ENCODE data around the gene MTM1. TPM values are rescaled to one million over a fixed set of nuclear protein-coding genes. Genes with fewer than 3 reads are reported as not detected.

The MTM1 gene
- total RNA-seq, 1 donor from 2014 or later = 30.6 TPM

DNA sequence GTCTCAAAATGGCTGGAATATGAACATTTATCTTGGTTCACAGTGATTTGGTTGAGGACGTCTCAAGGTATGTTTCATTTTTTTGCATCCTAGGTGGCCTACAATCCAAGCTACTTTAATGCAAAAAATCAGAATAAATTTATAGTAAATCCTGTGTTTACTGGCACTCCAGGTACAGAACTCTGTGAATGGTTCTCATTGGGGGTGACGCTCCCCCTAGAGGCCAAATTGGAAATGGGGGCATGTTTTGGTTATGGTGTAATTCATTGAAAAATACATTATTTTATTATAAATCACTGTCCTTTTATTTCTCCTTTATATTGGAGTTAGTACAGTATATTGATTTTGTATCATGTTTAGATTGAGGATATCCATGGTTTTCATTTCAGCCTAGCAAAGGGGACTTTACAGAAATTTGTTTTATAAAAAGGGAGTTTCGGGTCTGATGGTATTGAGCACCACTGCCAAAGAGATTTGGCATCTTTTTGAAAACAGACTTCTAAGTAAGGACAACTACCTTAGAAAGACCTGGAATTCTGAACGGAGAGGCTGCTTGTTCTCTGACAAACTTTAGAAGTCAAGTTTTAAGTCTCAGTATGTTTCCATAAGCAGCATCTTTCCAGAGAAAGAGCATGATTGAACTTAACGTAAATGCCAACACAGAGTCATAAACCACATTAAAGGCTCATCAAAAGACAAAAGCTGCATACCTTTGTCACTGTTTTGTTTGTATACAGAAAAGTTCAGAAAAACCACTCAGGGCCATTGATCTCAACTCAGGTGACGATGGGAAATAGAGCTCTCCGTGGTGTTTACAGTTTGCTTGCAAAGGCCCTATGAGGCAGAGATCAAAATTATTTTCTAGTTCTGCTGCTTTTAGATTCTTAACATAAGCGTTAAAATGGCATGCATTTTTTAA, 19.4 kb downstream of the MTM1 start:
- ATAC-seq (no peak), DNase-seq (ENCODE audit: low spot score) (no peak)
- intact Hi-C loops (cut with DNase I) = no loop called here

GRCh38 chrX:150594584-150594983, 26.2 kb downstream of the MTM1 start:
- DNase-seq (ENCODE audit: low spot score) (no peak), ATAC-seq (no peak)
- intact Hi-C loops (cut with DNase I) = no loop called here

- intact Hi-C loops (cut with DNase I) = no loop called here
- DNase-seq (ENCODE audit: low spot score) = no peak
- ATAC-seq = no peak
These were observed 30.8 kb downstream of the MTM1 start for GRCh38 chrX:150599226-150599625.

DNA sequence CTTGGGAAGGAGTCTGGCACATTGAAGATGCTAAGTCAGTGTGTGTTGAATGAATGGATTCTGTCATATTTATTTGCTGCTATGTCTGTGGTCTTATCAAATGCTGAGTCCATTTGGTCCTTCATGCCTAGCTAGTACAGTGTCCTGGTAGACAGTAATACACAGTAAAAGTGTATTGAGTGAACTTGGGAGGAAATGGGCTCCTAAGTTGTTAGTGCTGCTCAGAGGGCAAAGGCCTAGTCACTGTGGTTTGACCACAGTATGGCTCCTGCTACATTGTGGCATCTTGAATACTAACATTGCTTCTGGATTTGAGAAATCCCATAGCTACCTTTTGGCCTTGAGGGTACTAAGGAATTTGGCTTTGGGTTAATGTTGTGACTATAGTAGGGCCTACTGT, 33.9 kb downstream of the MTM1 start:
- ATAC-seq (no peak), DNase-seq (ENCODE audit: low spot score) (no peak)
- intact Hi-C loops (cut with DNase I) = no loop called here

DNA sequence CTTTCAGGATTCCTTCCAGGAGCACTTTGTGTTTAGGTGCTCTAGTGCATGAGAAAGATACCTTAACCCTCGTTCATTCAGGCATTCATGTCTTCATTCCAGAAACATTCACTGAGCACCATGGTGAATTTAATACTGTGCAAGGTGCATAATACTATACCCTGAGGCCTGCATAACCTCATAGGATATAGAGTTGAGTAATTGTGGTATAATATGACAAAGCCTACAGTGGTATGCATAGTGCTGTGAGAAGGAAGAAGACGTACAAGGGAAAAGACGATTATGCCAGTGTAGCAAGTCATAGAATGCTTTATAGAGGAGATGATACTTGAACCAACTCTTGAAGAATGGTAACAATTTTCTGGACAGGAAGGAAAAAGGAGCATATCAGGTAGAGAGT, 34.3 kb downstream of the MTM1 start:
- no peak for DNase-seq (ENCODE audit: low spot score)
- no peak for ATAC-seq
- intact Hi-C loops (cut with DNase I) = no loop called here

DNA sequence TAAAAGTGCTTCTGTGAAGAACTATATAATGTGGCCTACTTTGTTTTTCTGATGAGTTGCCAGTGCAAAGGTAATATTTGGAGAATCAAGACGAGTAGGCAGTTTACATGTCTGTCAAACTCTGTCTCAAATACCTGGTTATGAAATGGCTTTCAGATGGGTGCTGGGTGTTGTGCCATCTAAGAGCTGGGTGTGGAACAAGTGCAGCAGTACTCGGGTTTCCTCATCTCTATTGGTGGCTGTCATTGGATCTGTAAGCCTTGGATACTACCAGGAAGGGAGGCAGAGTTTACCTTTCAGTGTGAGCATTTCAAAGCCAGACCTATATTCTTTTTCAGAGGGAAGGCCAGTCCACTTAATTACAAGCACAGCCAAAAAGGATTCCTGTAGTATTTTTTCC, 37.2 kb downstream of the MTM1 start:
- DNase-seq (ENCODE audit: low spot score) = no peak
- no peak for ATAC-seq
- intact Hi-C loops (cut with DNase I) = no loop called here

DNA sequence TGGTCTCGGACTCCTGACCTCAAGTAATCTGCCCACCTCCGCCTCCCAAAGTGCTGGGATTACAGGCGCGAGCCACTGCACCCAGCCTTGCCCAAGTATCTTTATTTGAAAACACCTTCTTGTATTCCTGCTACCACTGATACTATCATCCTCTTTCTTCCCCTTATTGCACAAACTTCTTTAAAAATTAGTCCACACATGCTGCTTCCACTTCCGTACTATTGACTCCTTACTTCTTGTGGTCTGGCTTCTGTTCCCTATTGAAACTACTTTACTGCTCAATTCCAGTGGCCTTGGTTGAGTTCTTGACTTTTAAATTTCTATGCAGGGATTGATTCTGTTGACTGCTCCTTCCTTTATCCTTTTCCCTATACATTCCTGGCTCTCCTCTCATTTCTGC, 38.8 kb downstream of the MTM1 start:
- intact Hi-C loops (cut with DNase I) = no loop called here
- ATAC-seq (no peak), DNase-seq (ENCODE audit: low spot score) (no peak)

DNA sequence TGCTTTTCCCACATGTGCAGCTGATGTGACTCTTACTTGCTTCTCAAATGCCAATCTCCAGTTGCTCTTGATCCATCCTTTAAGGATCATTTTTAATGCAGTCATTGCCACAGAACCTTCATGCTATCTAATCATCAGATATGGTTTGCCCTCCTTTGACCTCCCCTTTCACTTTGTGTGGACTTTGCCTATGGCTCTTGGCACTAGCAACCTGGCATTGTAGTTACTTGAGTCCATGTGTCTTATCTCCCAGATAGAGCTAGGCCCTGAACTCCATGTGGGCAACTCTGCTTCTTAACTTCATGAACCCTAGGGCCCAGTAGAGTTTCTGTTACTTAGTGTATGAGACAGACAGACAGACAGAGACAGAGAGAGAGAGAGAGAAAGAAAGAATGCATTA, 41.6 kb downstream of the MTM1 start:
- ATAC-seq (no peak), DNase-seq (ENCODE audit: low spot score) (no peak)
- intact Hi-C loops (cut with DNase I) = no loop called here

- no peak for DNase-seq (ENCODE audit: low spot score)
- intact Hi-C loops (cut with DNase I) = no loop called here
- ATAC-seq = no peak
These were observed 42.0 kb downstream of the MTM1 start for GRCh38 chrX:150610446-150610845.

DNA sequence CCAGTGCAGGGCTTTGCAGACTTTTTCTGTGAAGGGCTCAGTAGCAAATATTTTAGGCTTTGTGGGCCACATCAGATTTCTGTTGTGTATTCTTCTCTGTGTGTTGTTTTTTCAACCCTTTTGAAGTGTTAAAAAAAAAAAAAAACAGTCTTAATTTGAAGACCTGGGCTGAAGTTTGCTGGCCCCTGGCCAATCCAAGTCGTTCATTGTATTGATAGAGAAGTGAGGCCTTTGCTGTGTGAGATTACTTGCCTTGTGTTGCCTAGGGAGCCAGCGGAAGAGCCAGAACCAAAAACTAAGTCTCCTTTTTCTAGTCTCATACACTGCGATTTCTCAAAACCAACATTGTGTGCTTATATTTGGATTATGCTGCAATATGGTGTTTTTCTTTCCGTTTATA, 46.9 kb downstream of the MTM1 start:
- ATAC-seq (no peak), DNase-seq (ENCODE audit: low spot score) (no peak)
- intact Hi-C loops (cut with DNase I) = no loop called here

DNA sequence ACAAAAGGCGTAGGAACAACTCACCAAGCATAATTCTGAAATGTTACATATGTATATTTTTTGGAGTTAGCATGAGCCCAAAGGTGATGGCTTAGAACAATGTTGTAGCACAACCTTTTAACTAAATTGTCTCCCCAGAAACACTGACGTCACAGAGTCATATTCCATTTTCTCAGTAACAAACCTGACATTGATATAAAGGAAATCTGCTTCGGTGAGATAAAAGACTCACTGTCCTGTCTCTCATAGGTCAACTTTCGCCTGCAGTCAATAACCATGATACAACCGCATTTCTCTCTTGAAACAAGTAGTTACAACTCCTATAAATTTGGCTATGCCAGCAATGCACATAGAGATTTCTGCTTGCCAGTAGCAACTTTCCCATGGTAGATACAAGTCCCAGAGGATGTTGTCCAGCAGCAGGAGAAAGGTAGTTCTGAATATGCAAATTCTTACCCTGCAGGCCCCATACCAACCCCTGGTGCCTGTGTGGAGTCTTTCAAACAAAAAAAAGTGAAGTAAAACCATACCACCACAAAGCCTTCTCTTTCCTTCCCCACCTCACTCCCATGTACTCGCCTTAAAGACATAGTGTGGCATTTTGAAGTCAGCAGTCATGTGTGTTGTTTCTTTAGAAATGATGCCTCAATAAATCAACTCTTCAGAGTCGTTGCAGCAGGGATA, 47.9 kb downstream of the MTM1 start:
- intact Hi-C loops (cut with DNase I) = no loop called here
- no peak for DNase-seq (ENCODE audit: low spot score)
- ATAC-seq = no peak

DNA sequence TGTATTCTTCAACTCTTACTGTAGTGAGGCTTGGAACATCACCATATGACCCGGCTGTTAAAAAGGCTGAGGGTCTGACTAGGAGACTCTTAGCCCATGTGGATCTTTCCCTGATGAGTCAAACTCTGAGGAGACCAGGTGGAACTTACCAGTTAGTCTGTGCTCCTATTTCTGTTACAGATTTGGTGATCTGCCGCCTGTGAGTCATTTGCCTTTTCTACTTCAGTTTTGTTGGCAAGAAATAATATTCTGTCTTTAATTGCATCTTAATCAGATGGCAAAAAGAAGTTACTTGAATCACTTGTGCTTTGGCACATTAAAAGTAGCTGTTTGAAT, 48.4 kb downstream of the MTM1 start:
- intact Hi-C loops (cut with DNase I) = no loop called here
- no peak for DNase-seq (ENCODE audit: low spot score)
- no peak for ATAC-seq

DNA sequence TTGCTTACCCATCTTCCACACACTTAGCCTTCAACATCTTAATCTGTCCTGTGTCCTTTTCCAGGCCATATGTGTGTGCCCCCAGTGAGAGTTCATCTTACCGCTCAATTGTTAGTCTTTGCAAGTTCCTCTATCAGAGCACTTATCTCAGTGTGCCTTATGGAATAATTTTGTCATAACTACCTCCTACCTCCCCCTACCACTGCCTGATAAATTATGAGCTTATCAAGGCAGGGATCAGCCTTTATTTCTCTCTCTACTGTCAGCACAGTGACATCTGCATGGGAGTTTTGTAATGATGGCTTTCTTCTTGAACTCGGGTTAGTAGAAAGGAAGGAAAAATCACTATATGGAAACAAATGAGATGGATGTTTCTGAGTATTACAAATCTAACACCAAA, 53.2 kb downstream of the MTM1 start:
- no peak for DNase-seq (ENCODE audit: low spot score)
- no peak for ATAC-seq
- intact Hi-C loops (cut with DNase I) = no loop called here

DNA sequence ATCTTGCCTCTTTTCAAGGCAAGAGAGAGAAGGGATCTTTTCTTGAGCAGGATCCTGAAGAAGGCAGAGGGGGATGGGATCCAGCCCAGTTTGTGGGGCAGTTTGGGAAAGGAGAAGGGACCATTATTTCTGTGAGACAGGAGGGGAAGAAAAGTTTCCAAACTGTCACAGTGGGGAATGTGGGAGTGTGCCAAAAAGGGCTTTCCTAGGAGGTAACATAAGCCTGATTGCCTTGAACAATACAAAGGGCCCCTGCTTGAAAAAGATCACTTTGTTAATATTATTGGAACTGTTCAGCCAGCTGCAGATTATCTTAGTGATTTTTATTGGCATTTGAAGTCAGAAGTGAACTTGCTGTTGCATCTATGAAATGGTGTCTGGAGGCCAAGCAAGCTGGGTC, 55.2 kb downstream of the MTM1 start:
- intact Hi-C loops (cut with DNase I) = no loop called here
- ATAC-seq (no peak), DNase-seq (ENCODE audit: low spot score) (no peak)

GRCh38 chrX:150625097-150625496, 56.7 kb downstream of the MTM1 start:
- DNase-seq (ENCODE audit: low spot score) (no peak), ATAC-seq (no peak)
- intact Hi-C loops (cut with DNase I) = no loop called here

- no peak for DNase-seq (ENCODE audit: low spot score)
- intact Hi-C loops (cut with DNase I) = no loop called here
- no peak for ATAC-seq
These were observed 57.5 kb downstream of the MTM1 start for GRCh38 chrX:150625875-150626274.

DNA sequence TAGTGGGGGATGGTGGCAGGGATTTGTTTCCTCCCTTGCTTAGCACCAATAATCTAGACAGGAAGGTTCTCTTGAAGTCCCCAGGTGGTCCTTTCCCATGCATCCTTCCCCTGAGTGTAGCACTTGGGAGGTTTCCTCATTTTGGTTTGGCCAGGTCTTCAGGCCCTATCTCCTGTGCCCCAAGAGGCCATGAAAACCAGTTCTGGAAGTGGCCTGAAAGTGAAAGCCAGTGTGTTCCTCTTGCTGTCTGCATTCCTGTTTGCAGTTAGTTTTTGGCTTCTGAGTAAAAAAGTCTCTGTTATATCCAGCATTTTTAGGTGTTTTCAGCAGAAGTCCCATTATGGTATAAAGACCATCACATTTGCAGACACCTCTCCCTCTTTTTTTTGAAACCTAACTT, 59.5 kb downstream of the MTM1 start:
- ATAC-seq (no peak), DNase-seq (ENCODE audit: low spot score) (no peak)
- intact Hi-C loops (cut with DNase I) = no loop called here

DNA sequence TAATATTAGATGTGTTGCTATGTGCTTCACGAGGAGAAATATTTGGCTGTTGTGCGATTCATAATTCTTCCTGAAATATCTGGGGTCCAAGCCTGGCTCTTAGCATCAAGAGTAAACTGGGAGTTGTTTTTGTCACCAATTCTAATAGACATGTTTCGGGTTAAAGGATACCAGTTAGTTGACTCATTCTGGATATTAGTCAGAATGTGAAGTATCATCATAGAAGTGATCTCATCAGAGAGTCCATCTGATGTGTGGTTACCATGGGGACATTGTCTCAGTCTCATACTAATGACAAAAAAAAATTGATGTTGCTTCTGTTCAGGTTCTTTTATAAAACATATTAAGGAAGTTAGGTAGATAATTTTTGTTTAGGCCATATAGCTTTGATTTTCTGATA, 67.5 kb downstream of the MTM1 start:
- no peak for ATAC-seq
- intact Hi-C loops (cut with DNase I) = no loop called here
- DNase-seq (ENCODE audit: low spot score) = no peak

GRCh38 chrX:150642423-150642822, 74.0 kb downstream of the MTM1 start:
- DNase-seq (ENCODE audit: low spot score) (no peak), ATAC-seq (no peak)
- intact Hi-C loops (cut with DNase I) = no loop called here

- DNase-seq (ENCODE audit: low spot score) (no peak), ATAC-seq (no peak)
- intact Hi-C loops (cut with DNase I) = no loop called here
These were observed 74.8 kb downstream of the MTM1 start for GRCh38 chrX:150643271-150643670.

DNA sequence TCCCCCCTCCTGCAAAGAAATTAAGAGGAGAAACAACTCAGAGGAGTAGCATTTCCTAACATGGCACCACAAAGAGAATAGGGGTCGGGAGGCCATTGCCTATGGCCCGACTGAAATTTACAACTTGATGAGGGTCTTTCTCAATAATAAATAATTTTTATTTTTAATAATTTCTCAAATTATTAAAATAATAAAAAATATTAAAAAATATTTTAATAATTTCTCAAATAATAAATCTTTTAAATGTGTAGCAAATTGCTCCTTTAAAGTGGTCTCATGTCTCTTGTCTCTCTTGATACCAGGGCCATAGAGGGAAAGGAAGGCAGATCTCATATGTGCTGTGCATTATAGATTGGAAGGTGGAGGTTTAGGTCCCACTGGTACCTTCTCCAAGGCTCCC, 75.5 kb downstream of the MTM1 start:
- DNase-seq (ENCODE audit: low spot score) = no peak

More for the DNA sequence above, 75.5 kb downstream of the MTM1 start:
- intact Hi-C loops (cut with DNase I) = no loop called here
- ATAC-seq = no peak
